Ishikawa (cell line): ENCODE results near the gene UBALD1.

Experiments
- CEBPB ChIP-seq: IDR thresholded peaks from 2 replicates; pipeline ENCODE4 v1.6.1; 2012
- CREB1 ChIP-seq: IDR thresholded peaks from 2 replicates; pipeline ENCODE4 v1.6.1; 2012; ENCODE audit warnings: low read depth
- EGR1 ChIP-seq: IDR thresholded peaks from 2 replicates; pipeline ENCODE4 v1.6.1; 2012
- EP300 ChIP-seq: IDR thresholded peaks from 2 replicates; pipeline ENCODE4 v1.6.1; 2012; ENCODE audit warnings: borderline replicate concordance
- FOXM1 ChIP-seq: IDR thresholded peaks from 2 replicates; pipeline ENCODE4 v1.6.1; 2012; ENCODE audit warnings: low read depth, borderline replicate concordance
- MAX ChIP-seq: IDR thresholded peaks from 2 replicates; pipeline ENCODE4 v1.6.1; 2012
- NFIC ChIP-seq: IDR thresholded peaks from 2 replicates; pipeline ENCODE4 v1.6.1; 2012
- RAD21 ChIP-seq: IDR thresholded peaks from 2 replicates; pipeline ENCODE4 v1.6.1; 2012; ENCODE audit warnings: low read depth
- REST ChIP-seq: IDR thresholded peaks from 2 replicates; pipeline ENCODE4 v1.6.1; 2012; ENCODE audit warnings: low read depth, mild to moderate bottlenecking
- TAF1 ChIP-seq: IDR thresholded peaks from 2 replicates; pipeline ENCODE4 v1.6.1; 2012; ENCODE audit warnings: low read depth, mild to moderate bottlenecking
- TCF12 ChIP-seq: IDR thresholded peaks from 2 replicates; pipeline ENCODE4 v1.6.1; 2012; ENCODE audit warnings: low read depth
- TEAD4 ChIP-seq: IDR thresholded peaks from 2 replicates; pipeline ENCODE4 v1.6.1; 2012
- USF1 ChIP-seq: IDR thresholded peaks from 2 replicates; pipeline ENCODE4 v1.6.1; 2012
- YY1 ChIP-seq: IDR thresholded peaks from 2 replicates; pipeline ENCODE4 v1.6.1; 2012; ENCODE audit warnings: low read depth
- ZBTB7A ChIP-seq: IDR thresholded peaks from 2 replicates; pipeline ENCODE4 v1.6.1; 2012; ENCODE audit warnings: low read depth

UBALD1 gene

GRCh38 chr16:4651827-4652226, 37.1 kb upstream of the UBALD1 start:
- TF ChIP-seq RAD21 (no peak), USF1 (no peak), CREB1 (no peak), YY1 (no peak), FOXM1 (no peak), REST (no peak), TEAD4 (no peak), EGR1 (no peak), TAF1 (no peak), NFIC (no peak)

GRCh38 chr16:4650443-4651074, 35.9 kb upstream of the UBALD1 start:
- TF ChIP-seq MAX: peak; percentile 79
- peak; percentile 88 for TF ChIP-seq USF1
- TF ChIP-seq NFIC: peak; percentile 72
- peak; percentile 70; the same call in 1 of the 2 replicates for TF ChIP-seq YY1
- TF ChIP-seq RAD21: peak; percentile 50; the same call in 1 of the 2 replicates

- TF ChIP-seq EGR1 (no peak), YY1 (no peak), USF1 (no peak), FOXM1 (no peak), TCF12 (no peak), TAF1 (no peak), EP300 (no peak), MAX (no peak), REST (no peak), CREB1 (no peak), TEAD4 (no peak), ZBTB7A (no peak), CEBPB (no peak), NFIC (no peak), RAD21 (no peak)
Observed at GRCh38 chr16:4649744-4650442, 35.2 kb upstream of the UBALD1 start.

- TF ChIP-seq CEBPB: no peak
- TF ChIP-seq YY1: no peak
- TF ChIP-seq MAX: no peak
- no peak for TF ChIP-seq RAD21
- TF ChIP-seq EP300: no peak
- no peak for TF ChIP-seq TAF1
- TF ChIP-seq ZBTB7A: no peak
- TF ChIP-seq FOXM1: no peak
Observed at GRCh38 chr16:4648917-4649316, 34.2 kb upstream of the UBALD1 start.

DNA sequence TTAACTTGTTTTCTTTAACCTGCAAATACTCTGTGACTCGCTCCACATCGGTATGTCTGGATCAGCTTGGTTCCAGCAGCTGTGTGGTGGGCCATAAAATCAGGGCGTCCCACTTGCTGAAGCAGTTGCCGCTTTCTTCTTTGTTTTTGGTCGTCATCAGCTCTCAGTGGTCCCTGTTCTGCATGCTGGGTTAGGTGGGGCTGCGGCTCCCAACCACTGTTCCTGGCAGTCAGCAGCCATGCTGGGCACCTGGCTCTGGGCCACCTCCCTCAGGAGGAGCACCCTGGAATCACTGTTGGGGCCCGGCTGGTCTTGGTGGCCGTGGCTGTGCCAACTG, 32.9 kb upstream of the UBALD1 start:
- no peak for TF ChIP-seq YY1
- TF ChIP-seq MAX: no peak
- TF ChIP-seq FOXM1: no peak
- TF ChIP-seq CEBPB: no peak
- no peak for TF ChIP-seq EGR1
